ENCODE results near the gene OTP. TPM values are rescaled to one million over a fixed set of nuclear protein-coding genes. Genes with fewer than 3 reads are reported as not detected.

Gene OTP
- total RNA-seq: not detected

DNA sequence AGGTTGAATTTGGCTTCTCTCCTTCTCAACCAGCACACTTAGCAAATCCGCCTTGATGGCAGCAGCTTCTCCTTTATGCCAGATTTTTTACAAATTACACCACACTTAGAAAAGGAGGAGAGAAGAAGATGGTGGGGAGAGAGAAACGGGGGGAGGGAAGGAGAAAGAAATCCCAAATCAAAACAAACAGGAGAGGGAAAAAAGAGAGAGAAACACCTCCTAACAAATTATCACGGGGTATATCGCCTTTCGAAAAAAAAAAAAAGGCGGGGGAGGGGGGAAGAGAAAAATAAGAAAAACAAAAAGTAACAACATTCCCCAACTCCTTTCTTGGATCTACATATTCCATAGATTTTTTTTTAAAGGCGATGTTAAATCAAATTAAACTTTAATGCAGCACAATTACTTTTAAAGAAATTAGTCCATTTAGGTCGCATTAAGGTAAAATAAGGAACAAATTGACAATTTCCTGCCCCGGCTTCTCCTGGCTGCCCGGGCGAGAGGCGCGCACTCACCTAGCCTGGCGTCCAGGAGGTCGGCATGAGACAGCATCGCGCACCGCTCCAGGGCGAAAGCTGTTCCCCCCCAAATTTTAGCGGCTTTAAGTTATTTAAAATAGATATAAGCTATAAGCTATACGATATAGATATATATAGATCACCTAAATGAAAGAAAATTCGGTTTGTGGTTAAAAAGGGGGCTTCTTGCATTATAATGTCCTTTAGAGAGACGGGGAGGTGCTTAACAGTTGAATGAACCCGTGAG is at the start of gene OTP:
OTP (minus strand) TSS at position 716 of the 765 bp plus-strand sequence; CDS start at position 552, 164 bp downstream.

Other genes with a start within 250 kb of the OTP start
- gene WDR41, start 146.4 kb downstream of the OTP start, total RNA-seq: 10 to 100 TPM; 66.8 to 78.3 TPM
- 100 to 1,000 TPM in 1 of 2 donors, 10 to 100 TPM in 1; 86.7 to 114 TPM for gene TBCA, start 137.6 kb upstream of the OTP start, total RNA-seq